SU-DHL-6 (cell line): ENCODE data around the gene PPARA.
"Not testable (repeated sequence)": the region's sequence is repeated elsewhere in the genome, so short reads cannot be mapped to it uniquely, and the experiment has no call there.

Experiments
- H2AFZ ChIP-seq: fragments of 200-600 bp; sonication (generic); 2 replicates; pipeline ENCODE4 v1.6.1; 2014; ENCODE audit warnings: low read depth, mild to moderate bottlenecking, moderate library complexity, mixed read lengths, antibody characterized with exemption, low read length; ENCODE audit not compliant: severe bottlenecking
- H3F3A ChIP-seq: fragments of 200-600 bp; shearing (Covaris generic); 2 replicates; pipeline ENCODE4 v1.6.0; 2016; ENCODE audit warnings: antibody characterized with exemption, mild to moderate bottlenecking; ENCODE audit not compliant: insufficient read depth
- H3K27ac ChIP-seq: fragments of 200-600 bp; sonication (generic); 2 replicates; pipeline ENCODE4 v1.5.1; 2016; ENCODE audit warnings: low read depth, mild to moderate bottlenecking, low read length, moderate library complexity, mixed read lengths
- H3K27me3 ChIP-seq: fragments of 200-600 bp; sonication (generic), shearing (Covaris generic); 2 replicates; pipeline ENCODE4 v1.6.0; 2014; ENCODE audit warnings: mild to moderate bottlenecking, low read length
- H3K36me3 ChIP-seq: fragments of 200-600 bp; sonication (generic); 2 replicates; pipeline ENCODE4 v1.6.1; 2014; ENCODE audit warnings: mild to moderate bottlenecking, low read length, mixed read lengths
- H3K4me2 ChIP-seq: fragments of 300-600, 200-600 bp; shearing (Covaris generic), sonication (generic); 2 replicates; pipeline ENCODE4 v1.6.0; 2014; ENCODE audit warnings: low read length, low read depth, mild to moderate bottlenecking; ENCODE audit not compliant: poor library complexity, severe bottlenecking
- H3K4me3 ChIP-seq: fragments of 200-600 bp; sonication (generic); 2 replicates; pipeline ENCODE4 v1.5.1; 2014; ENCODE audit warnings: antibody characterized with exemption, low read length, mild to moderate bottlenecking, mixed read lengths; ENCODE audit not compliant: insufficient read depth, poor library complexity, severe bottlenecking
- H3K79me2 ChIP-seq: fragments of 200-600 bp; sonication (generic); 2 replicates; pipeline ENCODE4 v1.6.1; 2014; ENCODE audit warnings: mild to moderate bottlenecking, low read length, moderate library complexity; ENCODE audit not compliant: insufficient read depth
- H3K9ac ChIP-seq: fragments of 200-600 bp; sonication (generic); 2 replicates; pipeline ENCODE4 v1.7.0; 2014; ENCODE audit warnings: mild to moderate bottlenecking, low read length
- H3K9me2 ChIP-seq: fragments of 200-600 bp; sonication (generic); replicated peaks from 2 replicates; pipeline ENCODE4 v1.6.1; 2014; ENCODE audit warnings: low read length; ENCODE audit not compliant: insufficient read depth
- H3K9me3 ChIP-seq: fragments of 200-600 bp; sonication (generic); 2 replicates; pipeline ENCODE4 v1.6.1; 2014; ENCODE audit warnings: low read length, mixed read lengths; ENCODE audit not compliant: insufficient read depth
- H4K20me1 ChIP-seq: fragments of 200-600 bp; sonication (generic); 2 replicates; pipeline ENCODE4 v1.6.1; 2014; ENCODE audit warnings: low read depth, mild to moderate bottlenecking, antibody characterized with exemption, low read length, moderate library complexity, mixed read lengths
- EZH2phosphoT487 ChIP-seq: fragments of 200-600 bp; sonication (generic), shearing (Covaris generic); conservative IDR thresholded peaks from 2 replicates; pipeline ENCODE4 v1.6.1; 2018; ENCODE audit warnings: mild to moderate bottlenecking, antibody characterized with exemption, low read length, moderate library complexity, mixed read lengths
- TF ChIP-seq, protein P1 (sequence below): fragments of 200-600 bp; sonication (generic); IDR thresholded peaks from one replicate; pipeline ENCODE4 v1.5.1; 2017; ENCODE audit warnings: antibody characterized with exemption, mild to moderate bottlenecking, low read length, moderate library complexity; ENCODE audit not compliant: insufficient read depth, poor library complexity, severe bottlenecking

PPARA gene

DNA sequence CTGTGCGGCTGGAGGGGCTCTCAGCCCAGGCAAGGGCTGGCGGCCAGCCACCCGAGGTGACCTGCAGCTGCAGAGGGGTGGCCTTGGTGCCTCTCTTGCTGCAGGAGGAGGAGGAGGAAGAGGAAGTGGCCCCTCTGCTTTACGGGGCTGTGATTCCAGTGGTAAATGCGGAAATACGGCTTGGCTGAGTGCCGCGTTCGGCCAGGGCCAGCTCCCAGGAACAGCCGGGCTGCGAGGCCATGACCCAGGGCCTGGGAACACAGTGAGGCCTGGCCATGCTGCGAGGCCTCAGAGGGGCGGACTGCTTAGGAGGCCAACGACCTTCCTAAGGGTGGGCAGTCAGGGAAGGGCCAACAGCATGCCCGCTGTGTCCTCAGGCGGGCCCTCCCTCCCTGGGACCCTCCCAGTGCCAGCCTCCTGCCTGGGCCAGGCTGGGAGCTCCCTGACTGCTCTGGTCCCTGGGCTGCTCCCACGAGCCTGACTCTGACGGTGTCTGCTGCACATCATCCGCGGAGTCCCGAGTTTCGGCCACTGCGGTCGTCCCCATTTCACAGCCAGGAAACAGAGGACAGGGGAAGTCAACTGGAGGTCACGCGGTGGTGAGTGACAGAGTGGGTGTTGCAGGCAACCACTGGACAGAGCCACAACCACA lies 20.8 kb upstream of the PPARA start:
- no peak overlapping the region for H3K4me2 ChIP-seq
- no peaks in the 10 kb centered on the region for H3K9me3 ChIP-seq
- H3K4me3 ChIP-seq, result no peak overlapping the region
- H3F3A ChIP-seq, result no peaks in the 10 kb centered on the region
- H3K79me2 ChIP-seq, result no peaks in the 10 kb centered on the region
- H3K9ac ChIP-seq, result no peak overlapping the region
- no peaks in the 10 kb centered on the region for H3K9me2 ChIP-seq
- H3K27me3 ChIP-seq, result no peaks in the 10 kb centered on the region
- H2AFZ ChIP-seq, result no peak overlapping the region
- no peaks in the 10 kb centered on the region for H4K20me1 ChIP-seq
- H3K27ac ChIP-seq, result no peak overlapping the region
- no peak for TF ChIP-seq EZH2phosphoT487
- TF ChIP-seq, protein P1, sequence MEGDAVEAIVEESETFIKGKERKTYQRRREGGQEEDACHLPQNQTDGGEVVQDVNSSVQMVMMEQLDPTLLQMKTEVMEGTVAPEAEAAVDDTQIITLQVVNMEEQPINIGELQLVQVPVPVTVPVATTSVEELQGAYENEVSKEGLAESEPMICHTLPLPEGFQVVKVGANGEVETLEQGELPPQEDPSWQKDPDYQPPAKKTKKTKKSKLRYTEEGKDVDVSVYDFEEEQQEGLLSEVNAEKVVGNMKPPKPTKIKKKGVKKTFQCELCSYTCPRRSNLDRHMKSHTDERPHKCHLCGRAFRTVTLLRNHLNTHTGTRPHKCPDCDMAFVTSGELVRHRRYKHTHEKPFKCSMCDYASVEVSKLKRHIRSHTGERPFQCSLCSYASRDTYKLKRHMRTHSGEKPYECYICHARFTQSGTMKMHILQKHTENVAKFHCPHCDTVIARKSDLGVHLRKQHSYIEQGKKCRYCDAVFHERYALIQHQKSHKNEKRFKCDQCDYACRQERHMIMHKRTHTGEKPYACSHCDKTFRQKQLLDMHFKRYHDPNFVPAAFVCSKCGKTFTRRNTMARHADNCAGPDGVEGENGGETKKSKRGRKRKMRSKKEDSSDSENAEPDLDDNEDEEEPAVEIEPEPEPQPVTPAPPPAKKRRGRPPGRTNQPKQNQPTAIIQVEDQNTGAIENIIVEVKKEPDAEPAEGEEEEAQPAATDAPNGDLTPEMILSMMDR, result no peak
- no peaks in the 10 kb centered on the region for H3K36me3 ChIP-seq

DNA sequence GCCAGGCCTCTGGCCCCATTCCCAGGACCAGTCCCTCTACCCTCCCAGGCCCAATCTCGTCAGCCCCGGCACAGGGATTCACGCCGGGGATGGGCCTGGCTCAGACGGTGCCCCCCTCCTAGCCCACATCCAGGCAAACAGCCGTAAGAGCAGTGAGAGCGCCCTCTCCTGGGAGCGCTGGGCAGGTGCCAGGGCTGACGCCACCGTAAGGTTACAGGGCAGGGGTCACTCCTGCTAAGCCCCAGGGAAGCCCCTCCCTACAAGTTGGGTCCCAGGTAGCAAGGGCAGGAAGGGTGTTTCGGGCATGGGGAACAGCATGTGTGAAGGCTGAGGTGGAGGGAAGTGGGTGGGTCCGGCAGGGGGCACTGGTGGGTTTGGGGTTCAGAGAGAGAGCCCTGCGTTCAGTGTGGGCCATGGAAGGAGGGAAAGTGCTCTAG lies 19.2 kb upstream of the PPARA start:
- H3K9ac ChIP-seq, result no peak overlapping the region
- H3K36me3 ChIP-seq, result no peaks in the 10 kb centered on the region
- H3K4me3 ChIP-seq, result no peak overlapping the region
- TF ChIP-seq, protein P1, result peak; percentile 39
- no peak for TF ChIP-seq EZH2phosphoT487
- no peaks in the 10 kb centered on the region for H3K79me2 ChIP-seq
- H2AFZ ChIP-seq, result no peak overlapping the region
- H3F3A ChIP-seq, result no peaks in the 10 kb centered on the region
- no peaks in the 10 kb centered on the region for H3K9me3 ChIP-seq
- no peaks in the 10 kb centered on the region for H3K27me3 ChIP-seq
- H3K4me2 ChIP-seq, result no peak overlapping the region
- no peaks in the 10 kb centered on the region for H3K9me2 ChIP-seq
- no peaks in the 10 kb centered on the region for H4K20me1 ChIP-seq
- H3K27ac ChIP-seq, result no peak overlapping the region

DNA sequence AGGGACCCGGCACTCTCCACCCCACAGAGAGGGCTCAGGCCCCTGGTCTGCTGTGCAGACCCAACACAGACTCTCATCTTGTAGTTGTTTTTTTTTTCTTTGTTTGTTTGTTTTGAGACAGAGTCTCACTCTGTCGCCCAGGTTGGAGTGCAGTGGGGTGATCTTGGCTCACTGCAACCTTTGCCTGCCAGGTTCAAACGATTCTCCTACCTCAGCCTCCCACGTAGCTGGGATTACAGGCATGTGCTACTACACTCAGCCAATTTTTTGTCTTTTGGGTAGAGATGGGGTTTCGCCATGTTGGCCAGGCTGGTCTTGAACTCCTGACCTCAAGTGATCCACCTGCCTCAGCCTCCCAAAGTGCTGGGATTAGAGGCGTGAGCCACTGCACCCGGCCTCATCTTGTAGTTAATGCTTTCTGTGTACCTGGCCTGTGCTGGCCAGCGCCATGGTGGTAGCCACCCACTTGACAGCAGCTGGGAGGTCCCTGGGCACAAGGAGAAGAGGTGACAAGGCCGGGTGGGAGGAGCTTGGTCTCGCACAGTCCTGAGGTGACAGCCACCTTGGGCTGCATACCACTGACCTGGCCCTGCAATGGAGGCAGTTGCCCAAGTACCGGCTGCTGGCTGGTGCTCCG lies 18.0 kb upstream of the PPARA start:
- H4K20me1 ChIP-seq, H3K4me2 ChIP-seq, H3K9me3 ChIP-seq, H3K9me2 ChIP-seq, H3K79me2 ChIP-seq, H3K4me3 ChIP-seq, H3K27ac ChIP-seq, H3F3A ChIP-seq, H3K36me3 ChIP-seq, H3K27me3 ChIP-seq, H2AFZ ChIP-seq, H3K9ac ChIP-seq: not testable (repeated sequence)

DNA sequence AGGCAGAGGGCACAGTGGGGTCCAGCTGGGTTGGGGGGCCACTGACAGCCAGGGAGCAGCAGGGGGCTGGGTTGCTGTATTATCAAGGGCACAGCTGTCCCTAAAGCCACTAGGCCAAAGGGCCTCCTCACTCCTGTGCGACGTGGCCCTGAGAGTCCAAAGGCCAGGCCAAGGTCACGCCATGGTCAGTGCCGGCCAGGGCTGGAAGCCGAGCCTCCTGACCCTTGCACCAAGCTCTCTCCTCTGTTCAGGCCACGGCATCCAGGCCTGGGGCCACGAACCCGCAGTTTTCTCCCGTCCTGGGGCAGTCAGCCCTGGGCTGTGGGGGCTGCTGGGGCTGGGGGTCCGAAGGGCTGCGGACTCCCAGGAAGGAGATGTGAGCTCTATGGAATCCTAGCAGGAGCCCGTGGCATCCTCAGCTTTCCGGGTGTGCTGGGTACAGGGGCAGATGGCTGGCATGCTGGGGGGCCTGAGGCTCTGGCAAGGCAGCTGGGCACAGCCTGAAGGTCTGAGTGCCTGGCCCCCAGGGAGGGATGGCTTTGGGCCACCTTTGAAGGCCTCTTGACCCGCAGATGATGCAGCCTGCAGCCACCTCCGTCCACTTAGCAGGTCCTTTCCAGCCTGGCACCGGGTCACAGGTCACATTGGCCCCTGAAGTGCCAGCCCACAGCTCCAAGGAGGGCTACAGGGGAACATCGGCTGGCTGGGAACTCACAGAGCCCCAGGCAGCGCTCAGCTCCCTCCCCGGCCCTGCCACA lies 17.3 kb upstream of the PPARA start:
- Histone ChIP-seq H3K36me3 (no peaks in the 10 kb centered on the region), H3K9me2 (no peaks in the 10 kb centered on the region), H3F3A (no peaks in the 10 kb centered on the region), H2AFZ (no peak overlapping the region), H3K4me2 (no peak overlapping the region), H3K4me3 (no peak overlapping the region), H3K9ac (no peak overlapping the region), H4K20me1 (no peaks in the 10 kb centered on the region), H3K27ac (no peak overlapping the region), H3K27me3 (no peaks in the 10 kb centered on the region), H3K79me2 (no peaks in the 10 kb centered on the region), H3K9me3 (no peaks in the 10 kb centered on the region)
- TF ChIP-seq, protein P1, result no peak
- no peak for TF ChIP-seq EZH2phosphoT487
